HG03196 (cell line): ENCODE results near the gene NBPF10.
"Not testable (repeated sequence)": the region's sequence is repeated elsewhere in the genome, so short reads cannot be mapped to it uniquely, and the experiment has no call there.

Experiments used
- ATAC-seq: cut with Tn5 transposase; IDR thresholded peaks from one replicate; pipeline ENCODE4 v1.9.1; 2021; ENCODE audit not compliant: unreplicated experiment

Gene NBPF10, protein sequence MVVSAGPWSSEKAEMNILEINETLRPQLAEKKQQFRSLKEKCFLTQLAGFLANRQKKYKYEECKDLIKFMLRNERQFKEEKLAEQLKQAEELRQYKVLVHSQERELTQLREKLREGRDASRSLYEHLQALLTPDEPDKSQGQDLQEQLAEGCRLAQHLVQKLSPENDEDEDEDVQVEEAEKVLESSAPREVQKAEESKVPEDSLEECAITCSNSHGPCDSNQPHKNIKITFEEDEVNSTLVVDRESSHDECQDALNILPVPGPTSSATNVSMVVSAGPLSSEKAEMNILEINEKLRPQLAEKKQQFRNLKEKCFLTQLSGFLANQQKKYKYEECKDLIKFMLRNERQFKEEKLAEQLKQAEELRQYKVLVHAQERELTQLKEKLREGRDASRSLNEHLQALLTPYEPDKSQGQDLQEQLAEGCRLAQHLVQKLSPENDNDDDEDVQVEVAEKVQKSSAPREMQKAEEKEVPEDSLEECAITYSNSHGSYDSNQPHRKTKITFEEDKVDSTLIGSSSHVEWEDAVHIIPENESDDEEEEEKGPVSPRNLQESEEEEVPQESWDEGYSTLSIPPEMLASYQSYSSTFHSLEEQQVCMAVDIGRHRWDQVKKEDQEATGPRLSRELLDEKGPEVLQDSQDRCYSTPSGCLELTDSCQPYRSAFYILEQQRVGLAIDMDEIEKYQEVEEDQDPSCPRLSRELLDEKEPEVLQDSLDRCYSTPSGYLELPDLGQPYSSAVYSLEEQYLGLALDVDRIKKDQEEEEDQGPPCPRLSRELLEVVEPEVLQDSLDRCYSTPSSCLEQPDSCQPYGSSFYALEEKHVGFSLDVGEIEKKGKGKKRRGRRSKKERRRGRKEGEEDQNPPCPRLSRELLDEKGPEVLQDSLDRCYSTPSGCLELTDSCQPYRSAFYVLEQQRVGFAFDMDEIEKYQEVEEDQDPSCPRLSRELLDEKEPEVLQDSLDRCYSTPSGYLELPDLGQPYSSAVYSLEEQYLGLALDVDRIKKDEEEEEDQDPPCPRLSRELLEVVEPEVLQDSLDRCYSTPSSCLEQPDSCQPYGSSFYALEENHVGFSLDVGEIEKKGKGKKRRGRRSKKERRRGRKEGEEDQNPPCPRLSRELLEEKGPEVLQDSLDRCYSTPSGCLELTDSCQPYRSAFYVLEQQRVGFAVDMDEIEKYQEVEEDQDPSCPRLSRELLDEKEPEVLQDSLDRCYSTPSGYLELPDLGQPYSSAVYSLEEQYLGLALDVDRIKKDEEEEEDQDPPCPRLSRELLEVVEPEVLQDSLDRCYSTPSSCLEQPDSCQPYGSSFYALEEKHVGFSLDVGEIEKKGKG (N-terminal part only)

DNA sequence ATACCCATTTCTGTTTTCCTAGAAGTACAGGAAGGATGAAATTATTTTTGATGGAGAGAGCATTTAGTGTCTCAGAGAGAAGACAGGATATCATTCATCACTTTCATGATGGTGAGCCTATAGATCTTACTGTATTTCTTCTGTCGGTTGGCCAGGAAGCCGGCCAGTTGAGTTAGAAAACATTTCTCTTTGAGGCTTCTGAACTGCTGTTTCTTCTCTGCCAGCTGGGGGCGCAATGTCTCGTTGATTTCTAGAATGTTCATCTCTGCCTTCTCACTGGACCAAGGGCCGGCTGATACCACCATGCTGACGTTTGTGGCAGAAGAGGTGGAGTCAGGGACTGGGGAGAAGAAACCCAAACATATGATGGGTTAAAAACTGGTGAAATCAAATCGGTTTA lies at the start of gene NBPF10:
TSS of gene NBPF10 (minus strand) at position 340 of the 400 bp plus-strand sequence. CDS start at position 305, 35 bp downstream.
- ATAC-seq = not testable (repeated sequence)

DNA sequence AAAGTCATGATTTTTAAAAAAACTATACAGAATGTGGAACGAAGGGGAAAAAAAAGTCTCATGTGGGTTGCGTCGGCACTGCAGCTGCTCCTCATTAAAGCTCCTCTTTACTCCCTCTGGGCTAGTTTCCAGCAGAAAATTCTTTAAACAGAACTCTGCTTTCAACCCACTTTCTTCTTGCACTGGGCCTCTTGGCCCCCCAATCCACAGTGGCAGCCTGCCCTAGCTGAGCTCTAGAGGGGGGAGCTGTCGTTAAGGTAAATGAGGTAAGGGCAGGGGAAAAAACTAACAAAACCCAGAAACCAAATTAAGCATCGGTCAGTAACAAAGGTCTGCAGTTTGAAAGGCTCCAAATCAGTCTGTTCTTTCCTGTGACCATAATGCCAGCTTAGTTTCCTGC lies 29.9 kb upstream of the NBPF10 start:
- not testable (repeated sequence) for ATAC-seq

DNA sequence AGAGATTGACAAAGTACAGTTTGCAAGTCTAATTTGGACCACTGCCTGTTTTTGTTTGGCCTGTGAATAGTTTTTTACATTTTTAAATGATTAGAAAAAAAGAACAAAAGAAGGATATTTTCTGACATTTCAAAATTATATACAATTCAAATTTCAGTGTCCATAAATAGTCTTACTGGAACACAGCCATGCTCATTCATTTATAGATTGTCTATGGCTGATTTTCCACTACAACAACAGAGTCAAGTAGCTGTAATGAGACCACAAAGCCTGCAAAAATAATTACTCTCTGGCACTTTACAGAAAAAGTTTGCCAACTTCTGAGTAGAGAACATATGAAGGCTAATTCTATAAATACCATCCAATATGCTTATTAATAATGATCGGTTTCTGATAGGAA lies 23.1 kb upstream of the NBPF10 start:
- ATAC-seq = not testable (repeated sequence)

DNA sequence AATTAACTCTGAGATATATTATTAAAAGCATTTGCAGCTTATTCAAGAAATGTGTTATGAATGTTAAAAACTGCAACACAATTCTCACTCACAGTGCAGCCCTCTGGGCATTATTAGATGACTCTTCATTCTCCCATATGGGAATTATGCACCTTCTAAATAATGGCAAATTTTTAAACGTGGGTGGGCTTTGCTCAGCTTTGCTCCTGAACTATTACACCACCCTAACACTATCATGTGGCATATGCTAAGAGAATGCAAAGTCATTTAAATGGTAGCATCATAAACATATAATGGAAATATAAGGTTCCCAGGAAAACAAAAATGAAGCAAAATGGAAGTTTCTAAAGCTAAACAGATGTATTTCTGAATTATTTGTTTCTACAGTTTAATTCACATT lies 22.7 kb upstream of the NBPF10 start:
- not testable (repeated sequence) for ATAC-seq
